Astrocyte (in vitro differentiated cells and primary cell): ENCODE measurements around the gene CDRT15L2.
"Not testable (repeated sequence)": the region's sequence is repeated elsewhere in the genome, so short reads cannot be mapped to it uniquely, and the experiment has no call there.

ENCODE experiments used
- CTCF ChIP-seq: IDR thresholded peaks from 2 replicates; pipeline ENCODE4 v1.5.1; 2011; ENCODE audit warnings: low read depth, mild to moderate bottlenecking, inconsistent platforms, low read length, moderate library complexity; ENCODE audit not compliant: insufficient read depth
- EZH2 ChIP-seq: IDR thresholded peaks from 2 replicates; pipeline ENCODE4 v1.6.1; 2012; ENCODE audit warnings: mild to moderate bottlenecking, low read length, inconsistent platforms; ENCODE audit not compliant: insufficient read depth

GRCh38 chr17:20568604-20569003 lies 10.9 kb upstream of the CDRT15L2 start:
- not testable (repeated sequence) for TF ChIP-seq CTCF, EZH2
